M059J (cell line): ENCODE measurements around the gene R3HDML. TPM values are rescaled to one million over a fixed set of nuclear protein-coding genes. Genes with fewer than 3 reads are reported as not detected.

Source experiments
- DNase-seq: peaks from one replicate; pipeline ENCODE4 v3.0.0-alpha.2; 2012; ENCODE audit warnings: low read depth
- total RNA-seq: library from RNA; depleted of rRNA; stranded (reverse); fragments of >200 nt; shearing (Covaris generic); gene quantifications from 2 replicates; pipeline ENCODE4 v1.2.3, GENCODE V29; 2014

Gene R3HDML
- total RNA-seq, 1 experiment from 2014 or later = not detected

- no peak for DNase-seq
These were observed 27.2 kb downstream of the R3HDML start for GRCh38 chr20:44364068-44364467.

- no peak for DNase-seq
These were observed 27.9 kb downstream of the R3HDML start for GRCh38 chr20:44364780-44365179.

GRCh38 chr20:44367746-44368145 lies 30.9 kb downstream of the R3HDML start:
- no peak for DNase-seq

GRCh38 chr20:44370639-44371218 lies 33.9 kb downstream of the R3HDML start:
- no peak for DNase-seq

- peak; percentile 60 for DNase-seq
These were observed 45.8 kb downstream of the R3HDML start for GRCh38 chr20:44382641-44383040.

- peak; percentile 70 for DNase-seq
These were observed 47.7 kb downstream of the R3HDML start for GRCh38 chr20:44384423-44385027.

GRCh38 chr20:44388466-44389023 lies 51.7 kb downstream of the R3HDML start:
- DNase-seq = peak; percentile 62

- no peak for DNase-seq
These were observed 53.0 kb downstream of the R3HDML start for GRCh38 chr20:44389871-44390270.

GRCh38 chr20:44390280-44390679 lies 53.4 kb downstream of the R3HDML start:
- DNase-seq = no peak

- no peak for DNase-seq
These were observed 55.4 kb downstream of the R3HDML start for GRCh38 chr20:44392088-44392775.

GRCh38 chr20:44392776-44393607 lies 56.1 kb downstream of the R3HDML start:
- no peak for DNase-seq

- DNase-seq = no peak
These were observed 57.0 kb downstream of the R3HDML start for GRCh38 chr20:44393608-44394451.

GRCh38 chr20:44394452-44394701 lies 57.5 kb downstream of the R3HDML start:
- no peak for DNase-seq

GRCh38 chr20:44394702-44395460 lies 58.0 kb downstream of the R3HDML start:
- no peak for DNase-seq

GRCh38 chr20:44395461-44396340 lies 58.9 kb downstream of the R3HDML start:
- DNase-seq = no peak

- DNase-seq = no peak
These were observed 59.7 kb downstream of the R3HDML start for GRCh38 chr20:44396369-44397130.

- peak; percentile 77 for DNase-seq
These were observed 61.5 kb downstream of the R3HDML start for GRCh38 chr20:44398335-44398734.

- DNase-seq = no peak
These were observed 62.6 kb downstream of the R3HDML start for GRCh38 chr20:44399446-44399845.

- DNase-seq = no peak
These were observed 63.8 kb downstream of the R3HDML start for GRCh38 chr20:44400671-44400969.
